Measurements from ENCODE around the gene AP3D1. TPM values are rescaled to one million over a fixed set of nuclear protein-coding genes. Genes with fewer than 3 reads are reported as not detected.
"Not testable (repeated sequence)": the region's sequence is repeated elsewhere in the genome, so short reads cannot be mapped to it uniquely, and the experiment has no call there.

AP3D1 gene
- total RNA-seq, 1 experiment from 2014 or later, result 75.5 TPM

DNA sequence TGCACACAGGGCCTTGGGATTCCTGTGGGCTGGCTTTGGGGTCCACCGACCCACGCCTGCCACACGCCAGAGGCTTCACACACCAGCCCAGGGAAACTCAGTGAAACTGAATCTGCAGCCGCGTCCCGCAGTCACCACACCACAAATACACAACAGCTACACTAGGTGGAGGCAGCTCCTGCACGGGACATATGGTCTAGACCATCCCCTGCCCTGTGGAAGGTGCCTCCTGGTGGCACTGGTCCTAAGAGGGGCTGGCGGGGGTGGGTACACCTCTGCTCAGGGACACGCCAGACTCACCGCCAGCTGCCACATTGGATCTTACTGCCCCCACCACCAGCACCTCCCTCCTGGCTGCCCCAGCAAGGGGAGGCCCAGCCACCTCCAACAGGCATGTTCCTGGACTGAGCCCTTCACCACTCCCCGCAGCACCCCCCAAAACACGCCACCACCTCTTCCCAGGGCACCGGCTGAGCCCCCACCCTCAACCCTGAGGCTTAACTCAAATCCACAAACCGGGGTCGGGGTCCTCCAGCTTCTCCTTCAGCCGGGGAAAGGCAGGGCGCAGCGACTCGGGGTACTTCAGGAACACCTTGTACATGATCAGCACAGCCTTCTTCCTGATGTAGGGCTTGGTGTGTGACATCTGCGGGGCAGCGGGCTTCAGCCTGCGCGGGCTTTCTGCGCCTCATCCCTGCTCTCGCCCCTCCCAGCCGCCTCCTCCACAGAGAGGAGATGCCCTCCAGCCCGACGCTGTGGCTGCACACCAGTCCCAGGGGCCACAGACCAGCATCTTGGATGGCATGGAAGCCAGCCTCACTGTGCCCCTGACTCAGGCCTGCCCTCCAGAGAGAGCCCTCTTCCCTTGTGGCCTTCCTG lies 21.2 kb downstream of the AP3D1 start:
- intact Hi-C loops (cut with micrococcal nuclease; ENCODE audit: unreplicated experiment), result no loop called here
- DNase-seq, result no peak
- Histone ChIP-seq H3K4me1 (replicated peaks; ENCODE audit: insufficient read depth) (no peaks in the 10 kb centered on the region), H3K9me2 (ENCODE audit: insufficient read depth) (no peaks in the 10 kb centered on the region), H3K79me2 (ENCODE audit: low read depth) (no peaks in the 10 kb centered on the region), H3K4me3 (no peak overlapping the region), H3K27me3 (ENCODE audit: insufficient read depth, low read depth) (no peaks in the 10 kb centered on the region), H3K36me3 (ENCODE audit: low read depth) (no peaks in the 10 kb centered on the region), H3K4me2 (no peak overlapping the region), H3K9me3 (ENCODE audit: insufficient read depth, low read depth) (no peaks in the 10 kb centered on the region), H2AFZ (no peak overlapping the region), H3K27ac (no peak overlapping the region), H3F3A (ENCODE audit: insufficient read depth, low read depth) (no peaks in the 10 kb centered on the region), H4K20me1 (ENCODE audit: insufficient read depth) (no peaks in the 10 kb centered on the region)
- ChIA-PET POLR2A (ENCODE audit: unreplicated experiment) (no interaction called here), CTCF (no interaction called here)
- no TSS peak for BruUV-seq (replicated peaks)
- TF ChIP-seq, protein P1, sequence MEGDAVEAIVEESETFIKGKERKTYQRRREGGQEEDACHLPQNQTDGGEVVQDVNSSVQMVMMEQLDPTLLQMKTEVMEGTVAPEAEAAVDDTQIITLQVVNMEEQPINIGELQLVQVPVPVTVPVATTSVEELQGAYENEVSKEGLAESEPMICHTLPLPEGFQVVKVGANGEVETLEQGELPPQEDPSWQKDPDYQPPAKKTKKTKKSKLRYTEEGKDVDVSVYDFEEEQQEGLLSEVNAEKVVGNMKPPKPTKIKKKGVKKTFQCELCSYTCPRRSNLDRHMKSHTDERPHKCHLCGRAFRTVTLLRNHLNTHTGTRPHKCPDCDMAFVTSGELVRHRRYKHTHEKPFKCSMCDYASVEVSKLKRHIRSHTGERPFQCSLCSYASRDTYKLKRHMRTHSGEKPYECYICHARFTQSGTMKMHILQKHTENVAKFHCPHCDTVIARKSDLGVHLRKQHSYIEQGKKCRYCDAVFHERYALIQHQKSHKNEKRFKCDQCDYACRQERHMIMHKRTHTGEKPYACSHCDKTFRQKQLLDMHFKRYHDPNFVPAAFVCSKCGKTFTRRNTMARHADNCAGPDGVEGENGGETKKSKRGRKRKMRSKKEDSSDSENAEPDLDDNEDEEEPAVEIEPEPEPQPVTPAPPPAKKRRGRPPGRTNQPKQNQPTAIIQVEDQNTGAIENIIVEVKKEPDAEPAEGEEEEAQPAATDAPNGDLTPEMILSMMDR (conservative IDR thresholded peaks at IDR 0.05), result no peak
- TF ChIP-seq EZH2 (IDR thresholded peaks at IDR 0.05; ENCODE audit: low read depth), result no peak

DNA sequence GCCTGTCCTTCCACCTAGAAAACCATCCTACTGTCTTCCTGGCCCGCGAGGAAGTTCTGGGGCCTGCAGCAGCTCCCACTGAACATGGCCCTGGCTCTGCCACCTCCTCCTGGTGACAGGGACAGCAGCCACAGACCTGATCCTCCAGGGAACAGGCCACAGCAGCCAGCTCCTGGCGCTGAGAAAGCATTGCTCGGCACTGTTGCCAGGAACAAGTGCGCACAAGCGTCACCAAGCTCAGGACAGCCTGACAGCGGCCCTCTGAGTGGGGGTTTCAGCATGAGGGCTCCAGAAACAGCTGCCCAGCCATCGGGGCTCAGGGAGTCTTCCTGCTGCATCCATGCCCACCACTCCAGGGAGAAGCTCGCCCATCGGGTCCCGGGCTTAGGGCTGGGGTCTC lies 21.9 kb downstream of the AP3D1 start:
- no peaks in the 10 kb centered on the region for H3K79me2 ChIP-seq (ENCODE audit: low read depth)
- DNase-seq, result no peak
- POLR2A ChIA-PET (ENCODE audit: unreplicated experiment), result no interaction called here
- no peak overlapping the region for H3K4me2 ChIP-seq
- no peak overlapping the region for H2AFZ ChIP-seq
- CTCF ChIA-PET, result no interaction called here
- no peaks in the 10 kb centered on the region for H3K9me3 ChIP-seq (ENCODE audit: insufficient read depth, low read depth)
- H3F3A ChIP-seq (ENCODE audit: insufficient read depth, low read depth), result no peaks in the 10 kb centered on the region
- no peak overlapping the region for H3K4me3 ChIP-seq
- no peaks in the 10 kb centered on the region for H3K4me1 ChIP-seq (replicated peaks; ENCODE audit: insufficient read depth)
- no peaks in the 10 kb centered on the region for H3K9me2 ChIP-seq (ENCODE audit: insufficient read depth)
- intact Hi-C loops (cut with micrococcal nuclease; ENCODE audit: unreplicated experiment), result no loop called here
- H3K36me3 ChIP-seq (ENCODE audit: low read depth), result no peaks in the 10 kb centered on the region
- H3K27ac ChIP-seq, result no peak overlapping the region
- H3K27me3 ChIP-seq (ENCODE audit: insufficient read depth, low read depth), result no peaks in the 10 kb centered on the region
- H4K20me1 ChIP-seq (ENCODE audit: insufficient read depth), result 0 out of 2 replicates have a peak, but pooled peaks cover under 1% of the 10 kb centered on the region
- TF ChIP-seq EZH2 (IDR thresholded peaks at IDR 0.05; ENCODE audit: low read depth), result no peak
- BruUV-seq (replicated peaks), result no TSS peak

DNA sequence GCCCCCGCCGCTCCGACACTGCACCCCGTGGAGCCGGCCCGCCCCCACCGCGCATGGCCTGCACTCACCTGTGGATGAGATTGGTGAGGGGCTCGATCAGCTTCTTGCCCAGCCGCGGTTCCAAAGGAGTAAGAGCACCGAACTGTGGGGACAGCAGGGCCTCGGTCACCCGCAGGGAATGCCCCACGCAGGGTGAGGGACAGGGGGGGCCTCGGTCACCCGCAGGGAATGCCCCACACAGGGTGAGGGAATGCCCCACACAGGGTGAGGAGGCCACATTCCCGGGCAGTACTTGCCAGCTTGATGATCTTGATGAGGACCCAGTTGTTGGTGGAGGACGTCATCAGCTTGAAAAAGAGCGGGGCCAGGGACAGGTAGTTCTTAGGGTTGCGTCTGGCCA lies 22.3 kb downstream of the AP3D1 start:
- POLR2A ChIA-PET (ENCODE audit: unreplicated experiment), result no interaction called here

DNA sequence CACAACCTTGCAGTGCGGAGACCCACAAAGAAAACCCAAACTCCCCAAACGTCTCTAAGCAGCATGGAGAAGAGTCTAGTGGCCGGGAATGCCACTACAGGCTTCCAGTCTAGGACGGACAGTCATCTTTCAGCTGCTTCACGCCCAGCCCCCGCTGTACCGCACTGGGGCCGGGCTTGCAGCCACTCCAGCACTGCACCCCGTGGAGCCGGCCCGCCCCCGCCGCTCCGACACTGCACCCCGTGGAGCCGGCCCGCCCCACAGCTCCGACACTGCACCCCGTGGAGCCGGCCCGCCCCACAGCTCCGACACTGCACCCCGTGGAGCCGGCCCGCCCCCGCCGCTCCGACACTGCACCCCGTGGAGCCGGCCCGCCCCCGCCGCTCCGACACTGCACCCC lies 23.1 kb downstream of the AP3D1 start:
- H3K9me2 ChIP-seq (ENCODE audit: insufficient read depth); BruUV-seq (replicated peaks); H3K36me3 ChIP-seq (ENCODE audit: low read depth); H2AFZ ChIP-seq; H3K4me1 ChIP-seq (replicated peaks; ENCODE audit: insufficient read depth); intact Hi-C loops (cut with micrococcal nuclease; ENCODE audit: unreplicated experiment); POLR2A ChIA-PET (ENCODE audit: unreplicated experiment); H3K27me3 ChIP-seq (ENCODE audit: insufficient read depth, low read depth); DNase-seq; H3K79me2 ChIP-seq (ENCODE audit: low read depth); H3K4me3 ChIP-seq; H3K27ac ChIP-seq; H3K4me2 ChIP-seq; CTCF ChIA-PET; H3F3A ChIP-seq (ENCODE audit: insufficient read depth, low read depth); H3K9me3 ChIP-seq (ENCODE audit: insufficient read depth, low read depth): not testable (repeated sequence)
- peaks cover 12% of the 10 kb centered on the region; the same call in 1 of the 2 replicates for H4K20me1 ChIP-seq (ENCODE audit: insufficient read depth)

More for the DNA sequence above, 22.3 kb downstream of the AP3D1 start:
- Histone ChIP-seq H3K79me2 (ENCODE audit: low read depth) (no peaks in the 10 kb centered on the region), H3K9me3 (ENCODE audit: insufficient read depth, low read depth) (no peaks in the 10 kb centered on the region), H3K4me1 (replicated peaks; ENCODE audit: insufficient read depth) (no peaks in the 10 kb centered on the region), H4K20me1 (ENCODE audit: insufficient read depth) (peaks cover 5% of the 10 kb centered on the region; the same call in 1 of the 2 replicates), H3F3A (ENCODE audit: insufficient read depth, low read depth) (no peaks in the 10 kb centered on the region), H3K9me2 (ENCODE audit: insufficient read depth) (no peaks in the 10 kb centered on the region), H3K27ac (no peak overlapping the region), H3K4me3 (no peak overlapping the region), H3K4me2 (no peak overlapping the region), H3K27me3 (ENCODE audit: insufficient read depth, low read depth) (no peaks in the 10 kb centered on the region), H3K36me3 (ENCODE audit: low read depth) (no peaks in the 10 kb centered on the region), H2AFZ (no peak overlapping the region)
- DNase-seq, result no peak
- CTCF ChIA-PET, result no interaction called here
- BruUV-seq (replicated peaks), result no TSS peak
- TF ChIP-seq EZH2 (IDR thresholded peaks at IDR 0.05; ENCODE audit: low read depth), result no peak
- TF ChIP-seq, protein P1 (conservative IDR thresholded peaks at IDR 0.05), result no peak
- intact Hi-C loops (cut with micrococcal nuclease; ENCODE audit: unreplicated experiment), result no loop called here

Measured in PC-9 (cell line).